HG03571 (cell line): Measurements from ENCODE around the gene PDS5A.
"Not testable (repeated sequence)": the region's sequence is repeated elsewhere in the genome, so short reads cannot be mapped to it uniquely, and the experiment has no call there.

Experiments used
- ATAC-seq: cut with Tn5 transposase; IDR thresholded peaks from one replicate; pipeline ENCODE4 v1.9.1; 2021; ENCODE audit not compliant: unreplicated experiment

The PDS5A gene

GRCh38 chr4:39908284-39908683 is 69.4 kb downstream of the PDS5A start:
- ATAC-seq: no peak

- ATAC-seq: no peak
Observed at GRCh38 chr4:39905656-39906055, 72.1 kb downstream of the PDS5A start.

GRCh38 chr4:39905019-39905418 is 72.7 kb downstream of the PDS5A start:
- not testable (repeated sequence) for ATAC-seq

- no peak for ATAC-seq
Observed at GRCh38 chr4:39900966-39901365, 76.7 kb downstream of the PDS5A start.

- ATAC-seq: no peak
Observed at GRCh38 chr4:39899291-39899690, 78.4 kb downstream of the PDS5A start.

- no peak for ATAC-seq
Observed at GRCh38 chr4:39898015-39898414, 79.7 kb downstream of the PDS5A start.

GRCh38 chr4:39893693-39894072 is 84.0 kb downstream of the PDS5A start:
- ATAC-seq: no peak

GRCh38 chr4:39892988-39893692 is 84.6 kb downstream of the PDS5A start:
- no peak for ATAC-seq

- ATAC-seq: no peak
Observed at GRCh38 chr4:39889226-39889625, 88.5 kb downstream of the PDS5A start.

GRCh38 chr4:39888541-39888940 is 89.2 kb downstream of the PDS5A start:
- no peak for ATAC-seq

- no peak for ATAC-seq
Observed at GRCh38 chr4:39883646-39884045, 94.1 kb downstream of the PDS5A start.

- no peak for ATAC-seq
Observed at GRCh38 chr4:39881789-39882188, 95.9 kb downstream of the PDS5A start.

- ATAC-seq: no peak
Observed at GRCh38 chr4:39877971-39878370, 99.7 kb downstream of the PDS5A start.

- no peak for ATAC-seq
Observed at GRCh38 chr4:39873823-39874222, 103.9 kb downstream of the PDS5A start.

GRCh38 chr4:39865280-39865679 is 112.4 kb downstream of the PDS5A start:
- ATAC-seq: no peak

- no peak for ATAC-seq
Observed at GRCh38 chr4:39864391-39864790, 113.3 kb downstream of the PDS5A start.

- ATAC-seq: no peak
Observed at GRCh38 chr4:39860804-39861203, 116.9 kb downstream of the PDS5A start.

GRCh38 chr4:39855909-39856512 is 121.7 kb downstream of the PDS5A start:
- no peak for ATAC-seq

GRCh38 chr4:39852636-39853035 is 125.1 kb downstream of the PDS5A start:
- no peak for ATAC-seq

GRCh38 chr4:39850727-39851126 is 127.0 kb downstream of the PDS5A start:
- no peak for ATAC-seq

GRCh38 chr4:39846705-39847104 is 131.0 kb downstream of the PDS5A start:
- no peak for ATAC-seq

- ATAC-seq: no peak
Observed at GRCh38 chr4:39846120-39846519, 131.6 kb downstream of the PDS5A start.

GRCh38 chr4:39841894-39842293 is 135.8 kb downstream of the PDS5A start:
- no peak for ATAC-seq
